ENCODE measurements around the gene SEPTIN2.
"Not testable (repeated sequence)": the region's sequence is repeated elsewhere in the genome, so short reads cannot be mapped to it uniquely, and the experiment has no call there.

Gene SEPTIN2

DNA sequence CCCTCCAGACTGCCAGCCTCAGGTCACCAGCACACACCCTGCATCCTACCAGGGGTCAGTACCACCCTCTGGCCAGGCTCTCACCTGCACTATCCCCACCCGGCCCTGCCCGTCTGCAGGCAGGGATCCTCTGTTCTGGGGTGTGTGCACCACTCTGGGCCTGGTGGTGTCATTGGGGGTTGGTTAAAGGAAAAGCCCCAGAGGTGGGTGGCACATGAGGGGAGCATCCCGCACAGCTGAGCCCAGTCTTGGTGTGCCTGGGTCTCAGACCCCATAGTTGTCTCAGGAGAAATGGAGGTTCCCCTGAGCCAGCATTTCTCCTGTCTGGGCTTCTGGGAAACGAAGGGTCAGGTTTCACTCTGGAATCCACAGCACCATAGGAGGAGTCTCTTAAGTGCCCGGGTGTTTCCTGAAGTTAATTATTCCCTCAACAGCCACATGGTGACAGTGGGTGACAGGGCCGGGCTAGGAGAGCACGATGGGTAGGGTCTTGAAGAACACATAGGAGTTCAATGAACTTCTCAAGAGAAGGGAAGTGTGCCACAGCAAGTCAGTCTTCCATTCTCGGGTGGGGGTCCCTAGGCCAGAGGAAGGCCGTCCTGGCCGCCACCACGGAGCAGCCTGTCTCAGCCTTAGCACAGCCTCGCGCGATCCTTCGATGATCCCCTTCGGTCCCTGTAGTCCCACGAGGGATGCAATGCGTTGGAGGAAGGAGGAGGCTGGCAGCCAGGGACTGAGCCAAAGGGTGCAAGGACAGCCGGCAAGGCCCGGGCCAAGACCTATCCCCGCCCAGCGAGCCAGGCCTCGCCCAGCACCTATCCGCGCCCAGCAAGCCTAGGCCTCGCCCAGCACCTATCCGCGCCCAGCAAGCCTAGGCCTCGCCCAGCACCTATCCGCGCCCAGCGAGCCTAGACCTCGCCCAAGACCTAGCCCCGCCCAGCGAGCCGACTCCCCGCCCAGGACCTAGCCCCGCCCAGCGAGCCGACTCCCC lies 39.2 kb downstream of the SEPTIN2 start:
- DNase-seq = peak; percentile 52 to 56

DNA sequence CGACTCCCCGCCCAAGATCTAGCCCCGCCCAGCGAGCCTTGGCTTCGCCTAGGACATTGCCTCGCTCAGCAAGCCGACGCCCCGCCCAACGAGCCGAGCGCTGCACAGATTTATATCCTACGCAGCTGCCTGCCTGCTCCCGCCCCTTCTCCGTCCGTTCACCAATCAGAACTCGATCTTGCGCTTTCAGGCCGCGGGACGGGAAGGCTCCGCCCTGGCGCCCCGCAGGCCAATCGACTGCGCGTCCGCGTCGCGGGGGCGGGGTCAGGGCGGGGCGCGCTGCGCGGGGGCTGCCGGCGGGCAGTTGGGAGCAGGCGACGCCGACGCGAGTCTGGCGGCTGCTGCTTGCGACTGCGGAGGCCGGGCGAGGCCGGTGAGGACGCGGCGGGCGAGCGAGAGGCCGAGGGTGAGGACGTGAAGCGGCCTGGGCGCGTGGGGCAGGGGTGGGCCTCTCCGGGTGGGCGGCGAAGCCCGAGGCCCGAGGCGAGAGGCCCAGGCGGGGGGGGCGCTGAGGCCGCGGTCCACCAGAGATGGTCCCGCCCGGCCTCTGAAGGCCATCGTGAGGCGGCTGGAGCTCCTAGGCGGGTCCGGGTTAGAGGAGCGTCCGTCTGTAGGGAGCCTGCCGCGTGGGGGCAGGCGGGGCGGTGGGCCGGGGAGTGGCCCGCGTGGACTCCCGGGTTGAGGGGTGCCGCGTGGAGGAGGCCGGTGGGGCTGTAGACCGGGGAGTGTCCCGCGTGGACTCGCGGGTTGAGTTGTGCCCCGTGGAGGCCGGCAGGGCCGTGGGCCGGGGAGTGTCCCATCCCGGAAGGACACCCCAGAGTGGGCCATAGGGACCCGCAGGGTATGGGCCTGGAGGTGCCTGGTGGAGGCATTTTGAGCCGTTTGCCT lies 40.5 kb downstream of the SEPTIN2 start, which contains the start of gene FARP2:
FARP2 (plus strand) TSS at position 303 of the 888 bp plus-strand sequence. CDS start 16,823 bp downstream, outside the sequence.
- peak; percentile 97 to 98 for DNase-seq

- no peak for DNase-seq
Measured at GRCh38 chr2:241356871-241357260, 41.1 kb downstream of the SEPTIN2 start.

GRCh38 chr2:241357531-241357930 lies 41.8 kb downstream of the SEPTIN2 start:
- DNase-seq = no peak

DNA sequence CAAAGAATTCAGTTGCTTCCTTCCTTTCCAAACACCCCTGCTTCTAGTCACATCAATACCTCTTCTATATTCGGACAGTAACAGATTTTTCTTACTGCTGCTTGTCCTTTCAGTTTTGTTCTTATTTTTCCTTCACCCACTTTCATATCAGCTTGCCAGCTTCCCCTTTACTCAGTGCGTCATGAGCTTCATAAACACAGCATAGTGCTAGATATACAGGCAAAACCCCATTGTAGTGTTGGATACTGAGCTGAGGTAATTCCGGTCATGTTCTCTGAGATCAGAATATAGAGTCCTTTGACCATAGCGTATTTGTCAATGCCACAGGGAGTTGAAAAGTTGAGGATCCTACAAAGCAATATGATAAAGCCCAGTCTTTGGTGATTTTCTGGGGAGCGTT lies 42.7 kb downstream of the SEPTIN2 start:
- DNase-seq = no peak

- no peak for DNase-seq
Measured at GRCh38 chr2:241359481-241360045, 43.8 kb downstream of the SEPTIN2 start.

- DNase-seq = no peak
Measured at GRCh38 chr2:241363426-241363825, 47.7 kb downstream of the SEPTIN2 start.

DNA sequence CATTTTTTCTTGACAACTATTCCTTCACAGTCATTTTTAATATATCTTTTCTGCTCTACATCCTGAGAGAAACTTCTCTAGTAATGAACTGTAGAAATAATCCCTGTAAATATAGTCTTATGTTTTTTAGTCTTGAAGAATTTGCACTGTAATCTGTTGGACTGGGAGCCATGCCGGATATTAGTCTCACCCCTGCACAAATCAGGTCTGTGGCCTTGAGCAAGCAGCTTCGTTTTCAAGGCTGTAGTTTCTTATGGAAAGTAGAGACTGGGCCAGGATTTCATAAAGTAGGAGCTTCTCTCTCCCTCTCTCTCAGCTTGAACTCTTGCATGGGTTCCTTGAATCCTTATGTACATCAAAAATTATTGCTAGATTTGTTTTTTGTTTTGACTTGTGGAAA lies 49.1 kb downstream of the SEPTIN2 start:
- DNase-seq = no peak

DNA sequence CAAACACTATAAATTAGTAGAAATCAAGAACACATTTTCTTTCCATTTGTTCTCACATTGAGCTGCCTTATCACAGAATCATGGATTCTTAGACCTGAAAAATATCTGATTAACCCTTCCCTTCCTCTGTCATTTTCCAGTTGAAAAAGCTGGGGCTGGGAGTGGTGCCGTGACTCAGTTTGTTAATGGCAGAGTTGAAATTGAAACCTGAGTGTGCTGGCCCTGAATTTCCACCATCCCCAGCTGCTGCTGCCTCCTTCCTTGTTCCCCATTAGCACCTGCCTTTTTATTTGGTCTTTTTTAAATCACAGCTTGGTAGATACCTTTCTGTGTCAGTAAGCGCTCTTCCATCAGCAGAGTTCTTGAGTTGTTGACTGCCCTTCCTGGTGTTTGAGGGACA lies 51.0 kb downstream of the SEPTIN2 start:
- no peak for DNase-seq

DNA sequence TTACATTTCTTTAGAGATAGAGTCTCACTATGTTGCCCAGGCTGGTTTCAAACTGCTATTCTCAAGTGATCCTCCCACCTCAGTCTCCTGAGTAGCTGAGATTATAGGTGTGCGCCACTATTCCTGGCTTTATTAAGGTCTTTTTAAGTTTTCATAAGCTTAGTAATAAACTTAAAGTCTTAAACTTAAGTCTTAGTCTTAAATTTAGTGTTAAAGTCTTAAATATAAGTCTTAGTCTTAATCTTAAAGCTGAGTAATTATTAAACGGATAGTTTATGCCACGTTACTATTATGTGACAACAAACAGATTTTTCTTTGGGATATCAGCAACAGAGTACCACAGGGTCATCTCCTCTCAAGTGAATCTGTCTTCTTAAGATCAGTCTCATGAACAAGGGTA lies 52.9 kb downstream of the SEPTIN2 start:
- DNase-seq = no peak

DNA sequence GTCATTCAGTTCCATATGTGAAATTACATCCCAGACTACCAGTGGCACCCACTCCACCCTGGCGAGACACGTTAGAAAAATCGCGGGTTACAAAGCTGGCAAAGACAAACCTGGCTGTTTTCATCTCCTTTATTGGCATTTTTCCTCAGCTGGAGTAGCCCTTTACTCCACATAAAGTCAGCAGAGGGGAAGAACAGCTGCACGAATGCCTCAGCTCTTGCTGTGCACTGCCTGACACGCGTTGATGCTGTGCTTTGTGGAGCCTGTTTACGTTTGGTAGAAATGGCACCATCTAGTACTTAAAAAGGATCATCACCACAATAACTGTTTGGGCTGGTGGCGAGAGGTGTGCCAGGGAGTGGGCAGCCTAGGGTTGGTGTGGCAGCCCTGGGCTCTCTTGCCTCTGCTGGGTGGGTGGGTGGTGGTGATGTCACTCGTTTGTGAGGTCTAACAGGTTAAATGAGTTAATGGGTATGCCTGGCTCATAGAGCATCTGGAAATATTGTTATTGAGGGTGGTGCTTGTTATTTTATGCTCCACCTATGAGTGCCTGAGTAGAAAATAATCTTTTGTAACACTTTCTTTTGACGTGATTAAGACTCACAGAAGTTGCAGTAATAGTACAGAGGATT lies 56.8 kb downstream of the SEPTIN2 start:
- no peak for DNase-seq

- no peak for DNase-seq
Measured at GRCh38 chr2:241373446-241373845, 57.7 kb downstream of the SEPTIN2 start.

- not testable (repeated sequence) for DNase-seq
Measured at GRCh38 chr2:241373906-241374305, 58.2 kb downstream of the SEPTIN2 start.

- no peak for DNase-seq
Measured at GRCh38 chr2:241375300-241375699, 59.6 kb downstream of the SEPTIN2 start.

DNA sequence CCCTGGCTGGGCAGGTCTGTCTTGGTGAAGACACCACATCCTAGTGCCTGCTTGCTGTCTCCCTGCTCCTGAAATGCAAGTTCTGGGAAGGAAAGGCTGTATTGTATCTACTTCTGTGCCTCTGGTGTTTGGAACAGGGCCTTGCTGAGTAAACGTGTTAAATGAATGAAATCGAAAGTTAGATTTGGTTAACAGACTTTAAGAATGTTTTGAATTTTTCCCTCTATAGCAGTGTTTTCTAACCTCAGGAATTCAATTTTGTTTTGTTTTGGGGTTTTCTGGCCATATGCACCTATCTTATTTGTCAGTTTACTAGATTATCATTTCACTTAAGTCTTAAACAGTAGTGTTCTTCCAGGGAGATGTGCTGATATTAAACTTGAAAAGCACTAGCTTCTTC lies 61.1 kb downstream of the SEPTIN2 start:
- no peak for DNase-seq

- no peak for DNase-seq
Measured at GRCh38 chr2:241378816-241379215, 63.1 kb downstream of the SEPTIN2 start.

GRCh38 chr2:241379481-241380480 lies 64.1 kb downstream of the SEPTIN2 start:
- DNase-seq = no peak

DNA sequence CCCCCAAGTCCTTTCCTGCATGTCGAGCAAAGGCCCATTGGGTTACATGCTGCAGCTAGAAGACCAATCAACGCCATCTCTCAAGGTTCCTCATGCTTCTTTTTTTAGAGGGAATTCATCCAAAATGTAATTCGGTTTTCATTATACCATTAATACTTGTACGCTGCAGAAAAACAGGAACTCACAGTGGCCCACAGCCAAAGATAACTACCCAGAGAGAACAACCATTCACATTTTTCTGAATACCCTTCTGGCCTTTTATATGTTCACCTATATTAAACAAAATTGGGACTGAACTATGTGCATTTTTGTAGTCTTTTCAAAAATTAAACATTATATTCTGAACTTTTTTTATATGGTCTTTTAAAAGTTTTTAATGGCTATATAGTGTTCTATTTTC lies 66.1 kb downstream of the SEPTIN2 start:
- DNase-seq = no peak

DNA sequence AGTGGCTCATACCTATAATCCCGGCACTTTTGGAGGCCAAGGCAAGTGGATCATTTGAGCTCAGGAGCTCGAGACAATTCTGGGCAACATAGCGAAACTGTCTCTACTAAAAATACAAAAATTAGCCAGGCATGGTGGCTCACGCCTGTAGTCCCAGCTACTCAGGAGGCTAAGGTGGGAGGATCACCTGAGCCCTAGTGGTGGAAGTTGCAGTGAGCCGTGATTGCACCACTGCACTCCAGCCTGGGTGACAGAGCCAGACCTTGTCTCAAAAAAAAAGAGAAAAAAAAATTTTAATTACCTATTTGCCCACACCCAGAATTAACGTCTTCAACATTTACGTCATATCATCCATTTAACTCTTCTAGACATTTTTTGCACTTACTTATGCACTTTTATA lies 69.7 kb downstream of the SEPTIN2 start:
- not testable (repeated sequence) for DNase-seq

DNA sequence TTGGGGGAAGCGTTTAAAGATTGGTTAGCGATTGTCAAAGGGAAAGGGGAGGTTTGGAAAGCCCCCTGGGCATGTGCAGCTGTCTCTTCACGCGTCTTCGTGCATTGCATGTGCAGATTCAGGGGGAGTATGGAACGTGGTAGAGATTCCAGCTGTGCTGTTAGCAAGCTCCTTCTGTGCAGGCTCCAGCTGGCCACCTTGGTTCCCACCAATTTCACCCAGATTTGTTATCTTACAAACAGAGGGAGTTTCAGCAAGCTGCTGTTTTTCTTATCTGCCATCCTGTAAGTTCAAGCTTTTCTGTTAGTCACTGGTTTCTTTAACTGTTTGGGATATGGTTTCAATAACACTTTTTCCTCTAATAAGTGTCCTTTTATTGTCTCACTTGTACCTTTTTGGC lies 70.8 kb downstream of the SEPTIN2 start:
- no peak for DNase-seq

GRCh38 chr2:241389697-241390096 lies 74.0 kb downstream of the SEPTIN2 start:
- no peak for DNase-seq

Data from activated CD4-positive, alpha-beta T cell treated with anti-CD3 and anti-CD28 coated beads, Interleukin-2, amount 50 U/mL, for 4 hours (primary cell).